Heart left ventricle (tissue), 13 donors: ENCODE measurements around the gene ZIC1.

Experiments
- CTCF ChIP-seq, 12 donors: fragments of 200-600 bp; sonication (generic) in 4 of 12; IDR thresholded peaks; one replicate each; pipeline versions ENCODE4 v1.5.0 to v1.8.0; 2018 to 2022; ENCODE audit warnings: antibody characterized with exemption in 12 of 12, mild to moderate bottlenecking in 5 of 12
- POLR2A ChIP-seq, 2 donors: fragments of 450-650 bp; IDR thresholded peaks; one replicate each; pipeline ENCODE4 v1.6.1; 2017; ENCODE audit warnings: antibody characterized with exemption in 2 of 2, mild to moderate bottlenecking in 2 of 2, moderate library complexity in 2 of 2
- donor health status: ischemic (EF 13 %, LVEDD 7.1; RV severe dilation, severe dysfunction).
- donor health status: DM: no; HTN: yes; CAD: no.
- donor health status: DM: no; HTN: no; CAD: no.
- donor health status: ischemic (EF 25% LVEDD 6.9; RV normal size, moderate dysfunction).
- donor health status: ischemic (EF 25% LVEDD 5.7; RV mildly dilated, moderate dysfunction).
- donor health status: ischemic (EF 35%, LVEDD 5.7; RV mildly dilated, moderate dysfunction).
- donor health status: nonischemic (EF 11% LVEDD 7.7; RV severe dilation, severe dysfunction).
- donor health status: DM: yes; HTN: yes; CAD: no.
- donor health status: PGD.
- donor health status: ischemic (EF 29% LVEDD 5.4; RV normal size, mild dysfunction).
- donor health status: nonischemic (EF 23%, LVEDD 6.1; RV moderate dilation, normal function).

GRCh38 chr3:147420353-147421183 is 11.4 kb downstream of the ZIC1 start:
- TF ChIP-seq CTCF (IDR thresholded peaks at IDR 0.05) = no peak
- TF ChIP-seq POLR2A (IDR thresholded peaks at IDR 0.05) = no peak
